NCI-H146 treated with DMSO at 0.1 percent for 48 hours (cell line): ENCODE results near the gene PIEZO2.

Experiments
- DNase-seq: peaks from one replicate; lab custom pipeline; 2025; ENCODE audit not compliant: unreplicated experiment; lab: John Stamatoyannopoulos, UW

The PIEZO2 gene

GRCh38 chr18:10900435-10900834, 248.9 kb downstream of the PIEZO2 start:
- no peak for DNase-seq

GRCh38 chr18:10899481-10899880, 249.9 kb downstream of the PIEZO2 start:
- no peak for DNase-seq

GRCh38 chr18:10898417-10898974, 250.9 kb downstream of the PIEZO2 start:
- DNase-seq: no peak

GRCh38 chr18:10896851-10897250, 252.5 kb downstream of the PIEZO2 start:
- DNase-seq: no peak

GRCh38 chr18:10895976-10896375, 253.4 kb downstream of the PIEZO2 start:
- DNase-seq: no peak

- DNase-seq: no peak
Measured at GRCh38 chr18:10894501-10894900, 254.9 kb downstream of the PIEZO2 start.

GRCh38 chr18:10893761-10894160, 255.6 kb downstream of the PIEZO2 start:
- DNase-seq: no peak

- DNase-seq: peak; percentile 49
Measured at GRCh38 chr18:10893196-10893595, 256.2 kb downstream of the PIEZO2 start.

GRCh38 chr18:10892786-10893185, 256.6 kb downstream of the PIEZO2 start:
- DNase-seq: no peak

- DNase-seq: no peak
Measured at GRCh38 chr18:10890022-10890421, 259.3 kb downstream of the PIEZO2 start.

- DNase-seq: no peak
Measured at GRCh38 chr18:10878703-10879102, 270.7 kb downstream of the PIEZO2 start.

GRCh38 chr18:10877987-10878386, 271.4 kb downstream of the PIEZO2 start:
- DNase-seq: no peak

GRCh38 chr18:10875811-10876210, 273.6 kb downstream of the PIEZO2 start:
- no peak for DNase-seq

GRCh38 chr18:10872304-10872703, 277.1 kb downstream of the PIEZO2 start:
- no peak for DNase-seq

GRCh38 chr18:10864722-10865121, 284.6 kb downstream of the PIEZO2 start:
- DNase-seq: no peak

GRCh38 chr18:10863026-10863425, 286.3 kb downstream of the PIEZO2 start:
- DNase-seq: no peak

- no peak for DNase-seq
Measured at GRCh38 chr18:10860928-10861327, 288.4 kb downstream of the PIEZO2 start.

GRCh38 chr18:10860382-10860781, 289.0 kb downstream of the PIEZO2 start:
- DNase-seq: no peak

GRCh38 chr18:10858477-10858876, 290.9 kb downstream of the PIEZO2 start:
- DNase-seq: no peak

GRCh38 chr18:10856132-10856531, 293.2 kb downstream of the PIEZO2 start:
- no peak for DNase-seq

GRCh38 chr18:10852385-10853303, 296.7 kb downstream of the PIEZO2 start:
- no peak for DNase-seq

- peak; percentile 73 for DNase-seq
Measured at GRCh38 chr18:10851824-10852319, 297.5 kb downstream of the PIEZO2 start.
